GM12801 (cell line): ENCODE results near the gene CHCHD6.

Experiments
- CTCF ChIP-seq: IDR thresholded peaks from one replicate; pipeline ENCODE4 v1.5.1; 2011; ENCODE audit warnings: control low read depth; ENCODE audit not compliant: insufficient read length; ENCODE audit errors: extremely low read depth

The CHCHD6 gene

GRCh38 chr3:126937973-126938372, 233.9 kb downstream of the CHCHD6 start:
- no peak for TF ChIP-seq CTCF

DNA sequence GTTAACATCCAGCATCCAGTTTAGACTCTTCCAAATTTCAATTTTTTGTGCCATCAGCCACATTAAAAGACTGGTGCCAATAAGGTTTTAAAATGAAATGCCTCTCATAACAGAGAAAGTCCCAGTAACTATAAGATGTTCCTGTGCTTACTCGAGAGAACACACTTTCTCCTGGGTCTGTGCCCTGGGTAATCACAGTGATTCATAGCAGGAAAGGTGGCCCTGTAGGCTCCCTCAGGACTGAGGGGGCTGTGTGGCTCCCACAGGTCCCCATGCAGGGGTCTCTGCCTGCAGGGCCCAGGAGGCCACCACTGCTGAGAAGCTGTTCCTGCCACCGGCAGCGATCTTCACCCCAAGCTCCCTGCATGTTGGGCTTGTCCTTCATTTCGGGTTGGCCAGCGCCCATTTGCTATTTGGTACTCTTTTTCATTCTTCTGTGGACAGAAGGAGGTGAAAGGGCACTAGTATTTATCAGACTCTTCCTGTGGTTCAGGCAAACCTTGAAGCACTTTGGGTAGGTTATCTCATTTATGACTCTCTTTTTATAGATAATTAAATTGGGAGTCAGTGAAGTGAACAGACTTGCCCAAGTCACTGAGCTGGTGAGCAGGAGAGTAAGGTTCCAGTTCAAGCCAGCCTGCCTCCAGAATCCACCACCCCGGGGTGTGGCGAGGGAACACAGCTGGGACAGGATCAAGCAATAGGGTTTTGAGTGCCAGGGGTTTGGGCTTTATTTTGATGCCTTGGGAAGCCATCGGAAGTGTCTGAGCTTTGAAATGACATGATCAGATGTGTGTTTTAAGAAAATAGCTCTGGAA, 234.7 kb downstream of the CHCHD6 start:
- TF ChIP-seq CTCF: no peak

GRCh38 chr3:126939338-126939718, 235.3 kb downstream of the CHCHD6 start:
- TF ChIP-seq CTCF: no peak

- no peak for TF ChIP-seq CTCF
These were observed 235.7 kb downstream of the CHCHD6 start for GRCh38 chr3:126939733-126940132.

GRCh38 chr3:126941721-126942270, 237.8 kb downstream of the CHCHD6 start:
- TF ChIP-seq CTCF: no peak

- TF ChIP-seq CTCF: no peak
These were observed 240.3 kb downstream of the CHCHD6 start for GRCh38 chr3:126944089-126944965.

DNA sequence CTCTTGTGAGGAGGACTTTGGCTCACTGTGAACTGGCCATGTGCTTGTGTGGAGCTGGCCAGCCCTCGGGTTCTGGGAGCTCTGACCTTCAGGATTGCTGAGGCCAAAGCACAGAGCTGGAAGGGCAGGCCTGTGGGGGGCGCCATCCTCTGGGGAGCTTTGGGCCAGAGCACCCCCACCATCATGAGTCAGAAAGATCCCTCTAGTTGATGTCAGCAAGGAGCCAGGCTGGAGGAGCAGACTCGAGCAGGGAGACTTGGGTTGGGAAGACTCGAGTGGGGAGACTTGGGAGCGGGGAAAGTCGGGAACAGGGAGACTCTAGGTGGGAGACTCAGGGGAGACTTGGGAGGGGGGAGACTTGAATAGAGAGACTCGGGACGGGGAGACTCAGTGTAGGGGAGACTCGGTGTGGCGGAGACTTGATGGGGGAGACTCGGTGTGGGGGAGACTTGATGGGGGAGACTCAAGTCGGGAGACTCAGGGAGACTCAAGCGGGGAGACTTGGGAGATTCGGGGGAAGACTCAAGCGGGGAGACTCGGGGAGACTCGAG, 241.2 kb downstream of the CHCHD6 start:
- TF ChIP-seq CTCF: no peak
